T-helper 1 cell treated with Interleukin-12 subunit alpha and Interleukin-12 subunit beta and Interleukin-4 antibody, amounts not matched to agents 30 μg/mL and 1 μg/mL, for 36 hours (primary cell): ENCODE results near the gene ASPRV1.

Source experiments
- H3K27ac Mint-ChIP-seq: one replicate; pipeline ENCODE4 v1.8.0; 2021; ENCODE audit warnings: mild to moderate bottlenecking, mixed read lengths
- H3K27me3 Mint-ChIP-seq: one replicate; pipeline ENCODE4 v1.8.0; 2021; ENCODE audit warnings: low read depth, mixed read lengths
- H3K36me3 Mint-ChIP-seq: one replicate; pipeline ENCODE4 v1.8.0; 2021; ENCODE audit warnings: low read depth, mixed read lengths
- H3K4me1 Mint-ChIP-seq: one replicate; pipeline ENCODE4 v1.8.0; 2021; ENCODE audit warnings: low read depth, mixed read lengths
- H3K4me3 Mint-ChIP-seq: one replicate; pipeline ENCODE4 v1.8.0; 2021; ENCODE audit warnings: mild to moderate bottlenecking, moderate library complexity, mixed read lengths
- H3K9me3 Mint-ChIP-seq: one replicate; pipeline ENCODE4 v1.8.0; 2021; ENCODE audit warnings: mixed read lengths

The ASPRV1 gene

GRCh38 chr2:69946351-69947324 is 14.8 kb downstream of the ASPRV1 start:
- Mint-ChIP-seq H3K27ac (peak overlapping the region; percentile 95), H3K36me3 (peaks cover 32% of the 10 kb centered on the region), H3K4me1 (peaks cover 49% of the 10 kb centered on the region), H3K27me3 (no peaks in the 10 kb centered on the region), H3K4me3 (peak overlapping the region; percentile 48), H3K9me3 (no peaks in the 10 kb centered on the region)

- H3K27me3 Mint-ChIP-seq = no peaks in the 10 kb centered on the region
- peaks cover 51% of the 10 kb centered on the region for H3K4me1 Mint-ChIP-seq
- H3K9me3 Mint-ChIP-seq = no peaks in the 10 kb centered on the region
- H3K27ac Mint-ChIP-seq = peak overlapping the region; percentile 95
- peak overlapping the region; percentile 50 for H3K4me3 Mint-ChIP-seq
- H3K36me3 Mint-ChIP-seq = peaks cover 37% of the 10 kb centered on the region
Measured at GRCh38 chr2:69945941-69946340, 15.5 kb downstream of the ASPRV1 start.

GRCh38 chr2:69945441-69945840 is 16.0 kb downstream of the ASPRV1 start:
- no peaks in the 10 kb centered on the region for H3K9me3 Mint-ChIP-seq
- peak overlapping the region; percentile 95 for H3K27ac Mint-ChIP-seq
- peaks cover 40% of the 10 kb centered on the region for H3K36me3 Mint-ChIP-seq
- no peaks in the 10 kb centered on the region for H3K27me3 Mint-ChIP-seq
- H3K4me1 Mint-ChIP-seq = peaks cover 51% of the 10 kb centered on the region
- peak overlapping the region; percentile 50 for H3K4me3 Mint-ChIP-seq

GRCh38 chr2:69944756-69945155 is 16.7 kb downstream of the ASPRV1 start:
- Mint-ChIP-seq H3K4me1 (peaks cover 49% of the 10 kb centered on the region), H3K27me3 (no peaks in the 10 kb centered on the region), H3K9me3 (no peaks in the 10 kb centered on the region), H3K4me3 (no peak overlapping the region), H3K36me3 (peaks cover 45% of the 10 kb centered on the region), H3K27ac (peak overlapping the region; percentile 95)

GRCh38 chr2:69943843-69944525 is 17.4 kb downstream of the ASPRV1 start:
- Mint-ChIP-seq H3K9me3 (no peaks in the 10 kb centered on the region), H3K27ac (peak overlapping the region; percentile 49), H3K4me3 (no peak overlapping the region), H3K4me1 (peaks cover 50% of the 10 kb centered on the region), H3K36me3 (peaks cover 52% of the 10 kb centered on the region), H3K27me3 (no peaks in the 10 kb centered on the region)

GRCh38 chr2:69943000-69943842 is 18.2 kb downstream of the ASPRV1 start:
- Mint-ChIP-seq H3K4me3 (no peak overlapping the region), H3K9me3 (no peaks in the 10 kb centered on the region), H3K27me3 (no peaks in the 10 kb centered on the region), H3K36me3 (peaks cover 60% of the 10 kb centered on the region), H3K4me1 (peaks cover 48% of the 10 kb centered on the region), H3K27ac (peak overlapping the region; percentile 72)

- H3K27me3 Mint-ChIP-seq = no peaks in the 10 kb centered on the region
- H3K36me3 Mint-ChIP-seq = peaks cover 81% of the 10 kb centered on the region
- H3K9me3 Mint-ChIP-seq = no peaks in the 10 kb centered on the region
- H3K4me1 Mint-ChIP-seq = peaks cover 30% of the 10 kb centered on the region
- no peak overlapping the region for H3K27ac Mint-ChIP-seq
- H3K4me3 Mint-ChIP-seq = no peak overlapping the region
Measured at GRCh38 chr2:69940691-69941090, 20.7 kb downstream of the ASPRV1 start.

- Mint-ChIP-seq H3K27ac (no peak overlapping the region), H3K36me3 (peaks cover 86% of the 10 kb centered on the region), H3K9me3 (no peaks in the 10 kb centered on the region), H3K4me1 (peaks cover 24% of the 10 kb centered on the region), H3K4me3 (no peak overlapping the region), H3K27me3 (no peaks in the 10 kb centered on the region)
Measured at GRCh38 chr2:69939722-69940121, 21.7 kb downstream of the ASPRV1 start.

- Mint-ChIP-seq H3K27me3 (no peaks in the 10 kb centered on the region), H3K27ac (no peak overlapping the region), H3K9me3 (no peaks in the 10 kb centered on the region)
Measured at GRCh38 chr2:69937968-69938367, 23.5 kb downstream of the ASPRV1 start.

GRCh38 chr2:69936906-69937305 is 24.5 kb downstream of the ASPRV1 start:
- Mint-ChIP-seq H3K9me3 (no peaks in the 10 kb centered on the region), H3K36me3 (peaks cover 73% of the 10 kb centered on the region), H3K4me1 (peaks cover 35% of the 10 kb centered on the region), H3K27ac (no peak overlapping the region), H3K4me3 (no peak overlapping the region), H3K27me3 (no peaks in the 10 kb centered on the region)

More at GRCh38 chr2:69937968-69938367, 23.5 kb downstream of the ASPRV1 start:
- Mint-ChIP-seq H3K4me1 (peaks cover 27% of the 10 kb centered on the region), H3K36me3 (peaks cover 77% of the 10 kb centered on the region), H3K4me3 (no peak overlapping the region)

- Mint-ChIP-seq H3K36me3 (peaks cover 69% of the 10 kb centered on the region), H3K27me3 (no peaks in the 10 kb centered on the region), H3K4me1 (peaks cover 39% of the 10 kb centered on the region), H3K27ac (no peak overlapping the region), H3K9me3 (no peaks in the 10 kb centered on the region), H3K4me3 (no peak overlapping the region)
Measured at GRCh38 chr2:69935011-69935410, 26.4 kb downstream of the ASPRV1 start.

- H3K36me3 Mint-ChIP-seq = peaks cover 68% of the 10 kb centered on the region
- H3K9me3 Mint-ChIP-seq = no peaks in the 10 kb centered on the region
- H3K27ac Mint-ChIP-seq = peak overlapping the region; percentile 26
- no peaks in the 10 kb centered on the region for H3K27me3 Mint-ChIP-seq
- H3K4me3 Mint-ChIP-seq = no peak overlapping the region
- H3K4me1 Mint-ChIP-seq = peaks cover 39% of the 10 kb centered on the region
Measured at GRCh38 chr2:69934614-69934908, 26.9 kb downstream of the ASPRV1 start.

- Mint-ChIP-seq H3K27ac (peak overlapping the region; percentile 26), H3K4me1 (peaks cover 40% of the 10 kb centered on the region), H3K27me3 (no peaks in the 10 kb centered on the region), H3K36me3 (peaks cover 67% of the 10 kb centered on the region), H3K9me3 (no peaks in the 10 kb centered on the region), H3K4me3 (no peak overlapping the region)
Measured at GRCh38 chr2:69933839-69934613, 27.4 kb downstream of the ASPRV1 start.
